Memory B cell (primary cell): Measurements from ENCODE around the gene ST3GAL4.

Source experiments
- ATAC-seq: fragments of 150-1000 bp; cut with Tn5 transposase; 2 replicates; pipeline ENCODE4 v1.10.0; 2021; ENCODE audit warnings: low read depth, mild to moderate bottlenecking, moderate library complexity
- DNase-seq, 2 donors: peaks; one replicate each; pipeline ENCODE4 v3.0.0; 2022; ENCODE audit warnings: low spot score in 2 of 2
- H3K27ac Mint-ChIP-seq: one replicate; pipeline ENCODE4 v1.8.0; 2022; ENCODE audit warnings: mild to moderate bottlenecking, moderate library complexity, mixed read lengths
- H3K27me3 Mint-ChIP-seq: one replicate; pipeline ENCODE4 v1.8.0; 2022; ENCODE audit warnings: mixed read lengths
- H3K36me3 Mint-ChIP-seq: one replicate; pipeline ENCODE4 v1.8.0; 2022; ENCODE audit warnings: mild to moderate bottlenecking, mixed read lengths
- H3K4me1 Mint-ChIP-seq: one replicate; pipeline ENCODE4 v1.8.0; 2022; ENCODE audit warnings: mixed read lengths
- H3K4me3 Mint-ChIP-seq: one replicate; pipeline ENCODE4 v1.8.0; 2022; ENCODE audit warnings: mild to moderate bottlenecking, moderate library complexity, mixed read lengths
- H3K9me3 Mint-ChIP-seq: one replicate; pipeline ENCODE4 v1.8.0; 2022; ENCODE audit warnings: mixed read lengths

Gene ST3GAL4

DNA sequence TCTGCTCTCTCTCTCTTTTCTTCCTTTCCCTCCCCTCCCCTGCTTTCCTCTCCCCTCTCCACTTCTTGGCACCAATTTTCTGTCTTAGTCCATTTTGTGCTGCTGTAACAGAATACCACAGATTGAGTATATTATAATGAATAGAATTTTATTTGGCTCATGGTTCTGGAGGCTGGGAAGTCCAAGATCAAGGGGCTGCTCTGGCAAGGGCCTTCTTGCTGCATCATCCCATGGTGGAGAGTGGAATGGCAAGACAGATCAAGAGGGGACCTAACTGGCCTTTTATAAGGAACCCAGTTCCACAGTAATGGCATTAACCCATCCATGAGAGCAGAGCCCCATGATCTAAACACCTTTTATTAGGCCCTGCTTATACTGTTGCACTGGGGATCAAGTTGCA, 44.5 kb downstream of the ST3GAL4 start:
- H3K27me3 Mint-ChIP-seq: peaks cover 12% of the 10 kb centered on the region
- H3K4me1 Mint-ChIP-seq: no peaks in the 10 kb centered on the region
- H3K27ac Mint-ChIP-seq: no peak overlapping the region
- H3K9me3 Mint-ChIP-seq: peaks cover 4% of the 10 kb centered on the region
- no peak overlapping the region for H3K4me3 Mint-ChIP-seq
- H3K36me3 Mint-ChIP-seq: peaks cover 4% of the 10 kb centered on the region
- no peak for ATAC-seq
- DNase-seq: no peak

DNA sequence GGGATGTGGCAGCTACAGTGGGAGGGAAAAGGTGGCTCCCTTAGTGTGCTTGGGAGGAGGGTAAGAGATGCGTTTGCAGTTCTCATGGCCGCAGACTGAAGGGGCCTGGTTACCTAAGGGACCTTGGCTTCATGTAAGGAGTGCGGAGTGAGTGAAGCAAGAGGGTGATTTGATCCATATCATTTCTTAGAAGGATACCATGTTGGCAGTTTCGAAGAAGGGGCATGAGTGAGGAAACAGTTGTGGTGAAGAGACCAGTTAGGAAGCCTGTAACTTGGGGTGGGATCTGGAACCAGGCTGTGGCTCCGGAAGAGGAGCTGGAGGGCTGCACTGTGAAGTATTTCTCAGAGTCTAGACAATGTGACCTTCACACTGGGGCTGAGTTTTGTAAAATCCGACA, 45.0 kb downstream of the ST3GAL4 start:
- Mint-ChIP-seq H3K4me3 (no peak overlapping the region), H3K36me3 (peaks cover 4% of the 10 kb centered on the region), H3K9me3 (peaks cover 4% of the 10 kb centered on the region), H3K27me3 (peaks cover 10% of the 10 kb centered on the region), H3K4me1 (no peaks in the 10 kb centered on the region), H3K27ac (no peak overlapping the region)
- ATAC-seq: no peak
- DNase-seq: no peak

DNA sequence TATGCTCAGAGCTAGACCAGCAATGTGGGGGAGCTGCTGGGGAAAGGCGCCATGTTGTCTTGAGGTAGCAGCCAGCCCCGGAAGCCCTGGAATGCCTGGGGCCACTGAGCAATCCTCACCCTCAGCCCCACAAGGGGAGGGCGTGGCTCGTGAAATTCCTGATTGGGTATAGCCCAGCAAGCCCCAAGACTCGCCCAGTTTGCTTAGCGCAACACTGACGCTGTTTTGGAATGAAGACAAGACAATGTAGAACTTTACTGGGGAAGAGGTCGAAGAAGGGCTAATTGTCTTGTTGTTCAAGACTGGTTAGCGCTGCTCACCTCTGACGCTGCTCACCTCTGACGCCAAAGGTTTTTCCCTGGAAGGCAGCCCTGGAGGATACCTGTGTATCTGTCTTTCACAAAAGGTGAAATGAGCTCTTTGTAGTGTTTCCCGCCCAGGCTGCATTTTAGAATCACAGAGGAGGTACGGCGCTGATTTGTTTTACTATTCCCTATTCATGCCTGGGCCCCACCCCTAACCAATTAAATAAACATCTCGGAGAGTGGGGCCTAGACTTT, 47.6 kb downstream of the ST3GAL4 start:
- peaks cover 4% of the 10 kb centered on the region for H3K36me3 Mint-ChIP-seq
- DNase-seq (no peak), ATAC-seq (no peak)
- H3K4me3 Mint-ChIP-seq: no peak overlapping the region
- peaks cover 4% of the 10 kb centered on the region for H3K9me3 Mint-ChIP-seq
- H3K27me3 Mint-ChIP-seq: peaks cover 8% of the 10 kb centered on the region
- H3K4me1 Mint-ChIP-seq: no peaks in the 10 kb centered on the region
- no peak overlapping the region for H3K27ac Mint-ChIP-seq

DNA sequence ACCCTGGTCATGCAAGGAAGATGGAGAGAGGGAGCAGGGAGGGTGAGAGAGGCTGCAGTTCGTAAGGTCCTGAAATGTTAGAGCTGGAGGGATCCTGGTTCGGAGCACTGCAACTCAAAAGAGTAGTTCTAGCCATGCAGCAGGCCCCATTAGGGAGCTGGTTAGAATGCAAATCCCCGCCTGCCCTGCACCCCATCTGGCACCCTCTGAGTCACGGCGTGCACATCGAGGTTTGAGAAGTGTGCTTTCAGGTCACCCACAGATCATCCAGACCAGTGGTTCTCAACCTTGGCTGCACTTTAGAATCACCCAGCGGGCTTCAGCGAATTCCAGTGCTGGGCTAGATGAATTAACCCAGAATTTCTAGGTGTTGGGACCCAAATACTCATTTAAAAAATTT, 48.2 kb downstream of the ST3GAL4 start:
- Mint-ChIP-seq H3K27me3 (peaks cover 8% of the 10 kb centered on the region), H3K4me1 (no peaks in the 10 kb centered on the region), H3K36me3 (peaks cover 4% of the 10 kb centered on the region), H3K27ac (no peak overlapping the region), H3K4me3 (no peak overlapping the region), H3K9me3 (peaks cover 4% of the 10 kb centered on the region)
- ATAC-seq (no peak), DNase-seq (no peak)

DNA sequence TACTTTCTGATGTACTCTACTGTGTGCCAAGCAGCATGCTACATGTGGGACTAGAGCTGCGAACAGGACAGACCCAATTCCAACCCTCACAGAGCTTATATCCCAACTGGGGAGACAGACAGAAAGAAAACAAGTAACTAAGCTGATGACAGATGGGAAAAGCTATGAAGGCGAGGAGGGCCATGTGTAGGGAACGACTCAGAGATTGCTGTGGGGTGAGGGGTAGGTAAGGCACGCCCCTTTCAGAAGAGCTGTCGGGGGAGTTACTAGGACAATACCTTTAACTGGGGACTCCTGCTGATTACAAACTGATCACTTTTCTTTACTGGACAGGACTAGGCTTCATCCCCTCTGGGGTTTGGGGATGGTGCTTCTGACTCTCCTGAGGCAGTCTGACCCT, 48.9 kb downstream of the ST3GAL4 start:
- Mint-ChIP-seq H3K4me3 (no peak overlapping the region), H3K36me3 (peaks cover 6% of the 10 kb centered on the region), H3K27me3 (peaks cover 8% of the 10 kb centered on the region), H3K9me3 (peaks cover 4% of the 10 kb centered on the region), H3K4me1 (no peaks in the 10 kb centered on the region), H3K27ac (no peak overlapping the region)
- DNase-seq: no peak
- no peak for ATAC-seq

DNA sequence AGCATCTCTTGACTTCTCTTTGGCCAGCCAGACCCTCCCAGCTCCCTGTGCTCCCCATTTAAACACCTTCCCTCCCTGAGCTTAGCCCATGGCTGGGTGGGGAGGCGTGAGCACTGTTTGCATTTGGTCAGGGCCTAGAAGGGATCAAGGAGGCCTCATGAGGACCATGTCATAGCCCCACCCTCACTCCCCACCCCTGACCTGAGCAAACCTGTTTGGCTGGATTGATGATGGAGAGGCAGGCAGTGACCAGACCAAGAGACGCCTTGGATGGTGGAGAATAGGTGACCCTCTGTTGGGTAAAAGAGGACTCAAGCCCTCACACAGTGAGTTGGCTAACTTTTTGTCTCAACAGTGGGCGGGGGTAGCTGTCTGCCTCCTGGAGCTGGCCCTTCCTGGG, 49.9 kb downstream of the ST3GAL4 start:
- no peak for DNase-seq
- H3K4me1 Mint-ChIP-seq: no peaks in the 10 kb centered on the region

DNA sequence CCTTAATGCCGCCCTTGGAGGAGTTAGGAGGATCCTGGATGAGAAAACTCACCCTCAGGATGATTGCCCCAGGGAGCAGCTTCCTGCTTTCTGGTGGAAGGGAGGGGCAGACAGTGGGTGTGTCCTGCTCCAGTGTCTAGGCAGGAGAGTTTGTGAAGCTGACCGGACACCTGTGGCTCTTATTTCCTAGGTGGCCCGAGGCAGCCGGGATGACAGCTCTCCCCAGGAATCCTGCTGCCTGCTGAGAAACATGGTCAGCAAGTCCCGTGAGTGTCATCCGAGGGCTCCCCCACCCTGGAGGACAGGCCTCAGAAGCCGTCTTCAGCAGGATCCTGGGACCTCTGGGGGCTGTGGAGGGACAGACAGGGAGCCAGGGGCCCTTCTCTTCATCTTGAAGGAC, 50.4 kb downstream of the ST3GAL4 start:
- H3K9me3 Mint-ChIP-seq: no peaks in the 10 kb centered on the region
- H3K27me3 Mint-ChIP-seq: peaks cover 4% of the 10 kb centered on the region
- no peak for DNase-seq
- peaks cover 4% of the 10 kb centered on the region for H3K36me3 Mint-ChIP-seq
- H3K4me3 Mint-ChIP-seq: no peak overlapping the region
- H3K27ac Mint-ChIP-seq: no peak overlapping the region
- no peak for ATAC-seq
- no peaks in the 10 kb centered on the region for H3K4me1 Mint-ChIP-seq

More for the DNA sequence above, 49.9 kb downstream of the ST3GAL4 start:
- no peak for ATAC-seq
- H3K9me3 Mint-ChIP-seq: no peaks in the 10 kb centered on the region
- peaks cover 6% of the 10 kb centered on the region for H3K27me3 Mint-ChIP-seq
- no peak overlapping the region for H3K27ac Mint-ChIP-seq
- H3K4me3 Mint-ChIP-seq: no peak overlapping the region
- H3K36me3 Mint-ChIP-seq: peaks cover 4% of the 10 kb centered on the region

DNA sequence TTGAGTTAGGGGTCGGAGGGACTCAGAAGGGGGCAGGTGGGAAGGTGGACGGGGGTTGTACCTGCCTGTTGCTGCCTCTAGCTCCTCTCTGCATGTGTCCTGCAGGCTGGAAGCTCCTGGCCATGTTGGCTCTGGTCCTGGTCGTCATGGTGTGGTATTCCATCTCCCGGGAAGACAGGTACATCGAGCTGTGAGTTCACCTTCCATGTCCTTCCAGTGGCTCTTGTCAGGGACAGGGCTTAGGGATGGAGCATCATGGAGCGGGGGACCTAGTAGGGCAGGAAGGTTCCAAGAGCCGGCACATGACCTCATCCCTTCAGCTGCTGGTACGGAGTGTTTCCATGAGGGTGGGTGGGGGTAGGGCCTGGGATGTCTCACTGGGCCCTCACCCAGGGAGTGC, 50.9 kb downstream of the ST3GAL4 start:
- DNase-seq (no peak), ATAC-seq (no peak)
- no peak overlapping the region for H3K27ac Mint-ChIP-seq
- H3K4me3 Mint-ChIP-seq: no peak overlapping the region
- peaks cover 4% of the 10 kb centered on the region for H3K27me3 Mint-ChIP-seq
- H3K36me3 Mint-ChIP-seq: peaks cover 4% of the 10 kb centered on the region
- H3K9me3 Mint-ChIP-seq: no peaks in the 10 kb centered on the region
- H3K4me1 Mint-ChIP-seq: no peaks in the 10 kb centered on the region

DNA sequence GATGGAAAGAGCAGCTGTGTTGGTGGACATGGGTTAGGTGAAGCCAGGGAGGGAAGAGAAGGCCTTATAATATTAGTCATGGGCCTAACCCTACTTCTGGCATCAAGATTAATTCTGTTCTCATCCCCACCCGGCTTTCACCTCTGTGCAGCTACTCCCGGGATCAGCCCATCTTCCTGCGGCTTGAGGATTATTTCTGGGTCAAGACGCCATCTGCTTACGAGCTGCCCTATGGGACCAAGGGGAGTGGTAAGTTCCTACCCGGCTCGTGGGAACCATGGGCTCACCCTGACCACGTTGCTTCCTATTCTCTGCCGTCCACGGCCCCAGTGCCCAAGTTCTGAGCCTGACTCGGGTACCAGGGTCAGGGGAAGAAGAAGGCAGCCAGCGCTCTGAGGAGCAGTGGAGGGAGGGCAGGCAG, 51.6 kb downstream of the ST3GAL4 start:
- Mint-ChIP-seq H3K9me3 (no peaks in the 10 kb centered on the region), H3K27ac (no peak overlapping the region), H3K4me1 (no peaks in the 10 kb centered on the region), H3K4me3 (no peak overlapping the region), H3K27me3 (no peaks in the 10 kb centered on the region), H3K36me3 (peaks cover 4% of the 10 kb centered on the region)
- ATAC-seq (no peak), DNase-seq (no peak)

DNA sequence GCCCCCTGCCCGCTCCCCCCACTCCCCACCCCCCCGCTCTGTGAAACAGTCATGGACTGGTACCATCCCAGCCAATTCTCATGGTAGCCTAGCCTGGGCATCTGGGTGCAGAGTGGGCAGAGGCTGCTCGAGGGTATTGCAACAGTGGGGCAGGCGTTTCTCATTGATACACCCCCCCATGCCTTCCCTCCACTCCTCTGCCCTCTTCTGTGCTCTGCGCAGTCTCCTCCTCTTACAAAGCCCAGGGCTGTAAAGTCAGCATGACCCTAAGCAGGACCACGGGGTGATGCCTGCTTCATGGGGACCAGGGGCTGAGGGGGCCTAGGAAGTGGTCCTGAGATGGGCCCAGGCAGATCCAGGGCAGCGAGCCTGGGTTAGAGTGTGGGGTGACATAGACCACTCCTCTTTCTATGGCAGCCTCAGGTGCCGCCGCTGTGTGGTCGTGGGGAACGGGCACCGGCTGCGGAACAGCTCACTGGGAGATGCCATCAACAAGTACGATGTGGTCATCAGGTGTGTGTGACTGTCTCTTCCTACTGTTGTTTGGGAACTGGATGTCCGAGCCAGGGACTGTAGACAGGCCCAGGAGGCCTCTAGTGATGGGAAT, 52.3 kb downstream of the ST3GAL4 start:
- no peaks in the 10 kb centered on the region for H3K4me1 Mint-ChIP-seq
- DNase-seq (no peak), ATAC-seq (no peak)
- H3K9me3 Mint-ChIP-seq: no peaks in the 10 kb centered on the region
- no peaks in the 10 kb centered on the region for H3K27me3 Mint-ChIP-seq
- no peak overlapping the region for H3K4me3 Mint-ChIP-seq
- H3K27ac Mint-ChIP-seq: no peak overlapping the region
- peaks cover 4% of the 10 kb centered on the region for H3K36me3 Mint-ChIP-seq

DNA sequence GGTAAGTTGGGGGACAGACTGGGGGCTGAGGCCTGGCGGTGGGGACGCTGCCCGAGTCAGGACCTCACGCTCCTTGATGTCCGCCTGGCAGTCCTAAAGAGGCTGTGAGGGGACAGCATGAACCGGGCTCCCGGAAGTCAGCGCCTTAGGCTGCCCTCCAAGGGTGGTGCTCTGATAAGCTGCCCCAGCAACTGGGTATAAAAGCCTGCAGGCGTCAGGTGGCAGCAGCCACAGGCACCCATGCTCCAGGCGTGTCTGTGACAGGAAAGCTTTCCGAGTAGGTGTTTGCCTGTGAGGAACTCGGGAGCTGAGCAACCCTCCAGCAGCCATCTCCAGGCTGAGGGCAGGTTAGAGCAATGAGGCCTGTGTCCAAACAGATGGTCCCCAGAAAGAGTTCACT, 53.0 kb downstream of the ST3GAL4 start:
- no peak overlapping the region for H3K4me3 Mint-ChIP-seq
- no peaks in the 10 kb centered on the region for H3K27me3 Mint-ChIP-seq
- DNase-seq: no peak
- no peak overlapping the region for H3K27ac Mint-ChIP-seq
- peaks cover 4% of the 10 kb centered on the region for H3K36me3 Mint-ChIP-seq
- ATAC-seq: no peak
- H3K4me1 Mint-ChIP-seq: no peaks in the 10 kb centered on the region
- no peaks in the 10 kb centered on the region for H3K9me3 Mint-ChIP-seq

DNA sequence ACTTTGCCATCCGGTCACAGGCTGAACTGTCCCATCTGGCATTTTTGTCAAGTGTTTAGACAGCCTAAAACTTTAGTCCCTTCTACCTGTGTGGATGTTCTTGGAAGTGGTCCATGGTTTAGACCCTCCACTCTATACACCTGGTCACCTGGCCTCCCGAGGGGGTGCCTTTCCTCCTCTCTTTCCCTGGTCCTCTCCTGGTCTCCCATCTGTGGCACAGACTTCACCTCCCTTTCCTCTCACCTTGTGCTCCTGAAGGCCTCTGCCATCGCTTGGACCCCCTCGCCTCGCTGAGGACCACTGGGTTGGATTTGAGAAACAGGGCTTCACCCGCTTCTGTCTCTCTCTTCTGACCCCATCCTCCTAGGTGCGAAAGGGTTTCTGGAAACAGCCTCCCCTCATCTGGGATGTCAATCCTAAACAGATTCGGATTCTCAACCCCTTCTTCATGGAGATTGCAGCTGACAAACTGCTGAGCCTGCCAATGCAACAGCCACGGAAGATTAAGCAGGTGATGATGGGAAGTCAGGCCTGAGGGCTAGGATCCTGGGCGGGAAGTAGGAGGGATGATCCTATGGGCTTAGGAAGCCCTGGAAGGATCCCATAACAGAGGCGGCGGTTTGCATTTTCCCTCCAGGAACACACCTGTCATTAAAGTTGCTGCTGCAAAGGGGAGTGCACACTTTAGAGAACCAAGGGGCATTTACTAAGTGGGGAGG, 53.6 kb downstream of the ST3GAL4 start:
- Mint-ChIP-seq H3K4me1 (no peaks in the 10 kb centered on the region), H3K9me3 (no peaks in the 10 kb centered on the region), H3K27me3 (no peaks in the 10 kb centered on the region), H3K27ac (no peak overlapping the region), H3K4me3 (no peak overlapping the region), H3K36me3 (peaks cover 4% of the 10 kb centered on the region)
- DNase-seq: no peak
- ATAC-seq: no peak

DNA sequence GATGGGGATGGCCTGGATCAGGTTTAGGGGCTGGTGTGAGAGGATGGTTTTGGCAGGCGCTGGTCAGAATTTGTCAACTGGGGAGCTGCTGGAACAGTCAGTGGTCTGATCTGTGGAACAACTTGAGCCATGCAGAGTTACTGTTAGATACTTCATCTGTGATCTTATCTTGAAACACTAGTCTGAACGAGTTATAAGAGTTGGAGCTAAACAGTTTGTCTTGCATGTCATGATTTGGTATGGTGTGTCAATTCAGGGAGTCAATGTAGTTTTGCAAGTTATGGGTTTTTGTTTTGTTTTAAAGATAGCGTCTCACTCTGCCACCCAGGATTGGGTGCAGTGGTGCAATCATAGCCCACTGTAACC, 54.1 kb downstream of the ST3GAL4 start:
- ATAC-seq (no peak), DNase-seq (no peak)
- no peaks in the 10 kb centered on the region for H3K9me3 Mint-ChIP-seq
- no peak overlapping the region for H3K27ac Mint-ChIP-seq
- no peaks in the 10 kb centered on the region for H3K27me3 Mint-ChIP-seq
- no peaks in the 10 kb centered on the region for H3K4me1 Mint-ChIP-seq
- no peak overlapping the region for H3K4me3 Mint-ChIP-seq
- H3K36me3 Mint-ChIP-seq: peaks cover 4% of the 10 kb centered on the region

DNA sequence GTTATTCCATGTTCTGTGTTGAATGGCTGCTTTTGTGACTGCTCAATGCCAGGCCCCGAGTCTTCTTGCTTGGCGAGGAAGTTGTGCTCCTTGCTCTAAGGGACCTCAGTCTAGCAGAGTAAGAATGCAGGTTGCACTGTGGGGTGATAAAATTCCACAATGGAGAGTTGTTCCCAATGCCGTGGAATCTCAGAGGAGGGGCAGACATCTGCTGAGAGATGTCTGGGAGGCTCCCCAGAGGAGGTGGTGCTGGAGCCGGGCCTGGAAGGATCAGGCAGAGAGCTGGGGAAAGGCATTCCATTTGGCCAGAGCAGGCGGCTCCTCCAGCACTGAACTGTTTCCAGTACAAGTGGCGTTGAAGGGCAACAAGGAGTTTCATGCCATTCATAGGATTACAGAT, 55.2 kb downstream of the ST3GAL4 start:
- Mint-ChIP-seq H3K4me1 (no peaks in the 10 kb centered on the region), H3K27me3 (no peaks in the 10 kb centered on the region), H3K36me3 (peaks cover 4% of the 10 kb centered on the region), H3K27ac (no peak overlapping the region), H3K9me3 (no peaks in the 10 kb centered on the region), H3K4me3 (no peak overlapping the region)
- no peak for DNase-seq
- ATAC-seq: no peak

DNA sequence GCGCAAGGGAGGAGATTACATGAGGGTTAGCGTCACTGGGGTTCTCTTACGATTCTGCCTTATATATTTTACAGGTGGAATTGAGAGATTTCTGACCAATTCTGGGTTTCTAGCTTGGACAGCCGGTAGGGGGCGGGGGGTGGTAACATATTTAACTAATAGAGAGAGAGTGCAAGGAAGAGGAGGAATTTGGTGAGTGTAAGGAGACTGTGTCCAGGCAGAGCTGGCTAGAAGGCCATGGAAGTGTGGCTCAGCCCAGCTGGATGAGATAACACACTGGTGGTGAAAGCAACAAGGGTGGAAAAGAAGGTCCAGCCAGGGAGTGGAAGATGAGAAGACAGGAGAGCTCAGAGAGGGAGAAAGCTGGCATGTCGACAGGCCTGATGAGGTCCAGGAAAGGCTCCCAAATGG, 56.5 kb downstream of the ST3GAL4 start:
- ATAC-seq: no peak
- Mint-ChIP-seq H3K27ac (no peak overlapping the region), H3K27me3 (no peaks in the 10 kb centered on the region), H3K9me3 (no peaks in the 10 kb centered on the region), H3K4me3 (no peak overlapping the region), H3K4me1 (peaks cover 6% of the 10 kb centered on the region), H3K36me3 (peaks cover 4% of the 10 kb centered on the region)
- no peak for DNase-seq
